Measurements from ENCODE around the gene RNF121.

Gene RNF121

GRCh38 chr11:71934213-71934612, 5.4 kb downstream of the RNF121 start:
- no peak for DNase-seq (ENCODE audit: low read depth in 1 of 2, low spot score in 1 of 2)

GRCh38 chr11:71935338-71935925, 6.6 kb downstream of the RNF121 start:
- no peak for DNase-seq (ENCODE audit: low read depth in 1 of 2, low spot score in 1 of 2)

GRCh38 chr11:71936825-71937224, 8.0 kb downstream of the RNF121 start:
- DNase-seq (ENCODE audit: low read depth in 1 of 2, low spot score in 1 of 2): no peak

- DNase-seq (ENCODE audit: low read depth in 1 of 2, low spot score in 1 of 2): no peak
Measured at GRCh38 chr11:71937826-71938225, 9.0 kb downstream of the RNF121 start.

GRCh38 chr11:71940561-71941219, 11.8 kb downstream of the RNF121 start:
- DNase-seq (ENCODE audit: low read depth in 1 of 2, low spot score in 1 of 2): no peak

GRCh38 chr11:71946144-71946571, 17.3 kb downstream of the RNF121 start:
- no peak for DNase-seq (ENCODE audit: low read depth in 1 of 2, low spot score in 1 of 2)

GRCh38 chr11:71947498-71947897, 18.7 kb downstream of the RNF121 start:
- no peak for DNase-seq (ENCODE audit: low read depth in 1 of 2, low spot score in 1 of 2)

GRCh38 chr11:71948314-71949027, 19.6 kb downstream of the RNF121 start:
- no peak for DNase-seq (ENCODE audit: low read depth in 1 of 2, low spot score in 1 of 2)

- no peak for DNase-seq (ENCODE audit: low read depth in 1 of 2, low spot score in 1 of 2)
Measured at GRCh38 chr11:71949034-71949433, 20.2 kb downstream of the RNF121 start.

- DNase-seq (ENCODE audit: low read depth in 1 of 2, low spot score in 1 of 2): no peak
Measured at GRCh38 chr11:71951741-71952310, 23.0 kb downstream of the RNF121 start.

- DNase-seq (ENCODE audit: low read depth in 1 of 2, low spot score in 1 of 2): no peak
Measured at GRCh38 chr11:71955898-71956456, 27.1 kb downstream of the RNF121 start.

- no peak for DNase-seq (ENCODE audit: low read depth in 1 of 2, low spot score in 1 of 2)
Measured at GRCh38 chr11:71962428-71963038, 33.7 kb downstream of the RNF121 start.

GRCh38 chr11:71963468-71963867, 34.6 kb downstream of the RNF121 start:
- no peak for DNase-seq (ENCODE audit: low read depth in 1 of 2, low spot score in 1 of 2)

GRCh38 chr11:71964641-71965040, 35.8 kb downstream of the RNF121 start:
- no peak for DNase-seq (ENCODE audit: low read depth in 1 of 2, low spot score in 1 of 2)

GRCh38 chr11:71971680-71972079, 42.8 kb downstream of the RNF121 start:
- no peak for DNase-seq (ENCODE audit: low read depth in 1 of 2, low spot score in 1 of 2)

- DNase-seq (ENCODE audit: low read depth in 1 of 2, low spot score in 1 of 2): no peak
Measured at GRCh38 chr11:71976551-71976950, 47.7 kb downstream of the RNF121 start.

- DNase-seq (ENCODE audit: low read depth in 1 of 2, low spot score in 1 of 2): no peak
Measured at GRCh38 chr11:71977090-71977489, 48.2 kb downstream of the RNF121 start.

GRCh38 chr11:71977743-71978418, 49.0 kb downstream of the RNF121 start:
- DNase-seq (ENCODE audit: low read depth in 1 of 2, low spot score in 1 of 2): peak in 1 of 2 donors; percentile 7

- no peak for DNase-seq (ENCODE audit: low read depth in 1 of 2, low spot score in 1 of 2)
Measured at GRCh38 chr11:71979094-71979493, 50.2 kb downstream of the RNF121 start.

- no peak for DNase-seq (ENCODE audit: low read depth in 1 of 2, low spot score in 1 of 2)
Measured at GRCh38 chr11:71979602-71980001, 50.8 kb downstream of the RNF121 start.

- DNase-seq (ENCODE audit: low read depth in 1 of 2, low spot score in 1 of 2): no peak
Measured at GRCh38 chr11:71986131-71986530, 57.3 kb downstream of the RNF121 start.

All from stimulated activated CD4-positive, alpha-beta T cell treated with anti-CD3 and anti-CD28 coated beads, Interleukin-15, amount 100 ng/mL, for 1 hour (primary cell).